ENCODE measurements around the gene KDM8.

The KDM8 gene

DNA sequence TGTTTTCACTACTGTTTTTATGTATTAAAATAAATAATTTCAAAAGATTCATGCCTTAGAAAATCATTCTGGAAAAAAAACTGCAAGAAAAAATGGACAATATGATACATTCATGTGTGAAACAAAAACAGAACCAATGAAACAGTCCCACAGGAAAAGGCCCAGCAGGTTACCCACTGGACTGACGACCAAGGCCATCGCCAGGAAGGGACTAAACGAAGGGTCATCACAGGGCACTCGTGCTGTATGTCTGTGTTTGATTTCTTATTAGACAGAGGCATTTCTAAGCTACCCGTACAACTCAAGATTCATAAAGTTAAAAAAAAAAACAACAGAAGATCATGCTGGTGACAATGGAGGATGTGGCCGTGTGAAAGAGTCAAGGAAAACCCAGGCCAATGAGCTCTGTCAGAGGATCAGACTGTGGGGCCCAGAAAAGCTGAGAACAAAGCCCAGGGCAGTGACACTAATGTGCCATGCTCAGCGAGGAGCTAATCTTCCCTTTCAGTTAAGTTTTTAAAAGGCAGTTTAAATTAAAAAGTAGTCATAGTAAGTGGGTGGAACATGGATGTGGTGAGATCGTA lies 33.4 kb downstream of the KDM8 start:
- Histone ChIP-seq H4K91ac (ENCODE audit: low read depth, low read length, poor library complexity) (no peak overlapping the region), H2BK12ac (ENCODE audit: low read length) (no peak overlapping the region), H3K9me3 (replicated peaks in 1 of 2; ENCODE audit: control insufficient read depth in 2 of 2, insufficient read depth in 1 of 2, low read depth in 1 of 2, low read length in 2 of 2) (no peaks in the 10 kb centered on the region), H3K18ac (ENCODE audit: low read length) (peak overlapping the region; percentile 76), H3K14ac (ENCODE audit: low read length) (no peak overlapping the region), H3K4me3 (ENCODE audit: low read length in 2 of 2) (no peak overlapping the region), H3K4me2 (ENCODE audit: insufficient read depth, low read length, poor library complexity, severe bottlenecking) (no peak overlapping the region), H4K8ac (ENCODE audit: low read depth, low read length) (no peak overlapping the region), H2BK120ac (ENCODE audit: low read depth, low read length) (no peak overlapping the region), H2BK15ac (ENCODE audit: low read length) (no peak overlapping the region), H3K23ac (ENCODE audit: low read depth, low read length, poor library complexity) (no peak overlapping the region), H3K27ac (replicated peaks; ENCODE audit: low read length) (no peak overlapping the region), H2BK5ac (ENCODE audit: low read length) (no peak overlapping the region), H3K9ac (ENCODE audit: low read depth, low read length, poor library complexity) (no peak overlapping the region), H3K27me3 (ENCODE audit: control insufficient read depth in 3 of 3, insufficient read depth in 3 of 3, low read depth in 1 of 3, low read length in 3 of 3) (no peaks in the 10 kb centered on the region), H3K4me1 (ENCODE audit: control insufficient read depth in 2 of 2, insufficient read depth in 1 of 2, low read depth in 1 of 2, low read length in 2 of 2) (peaks cover 12 to 18% of the 10 kb centered on the region in 2 donors), H2AFZ (ENCODE audit: low read length) (peak overlapping the region; percentile 57), H2AK5ac (ENCODE audit: low read depth, low read length) (no peak overlapping the region), H3K79me1 (ENCODE audit: low read depth, low read length) (no peaks in the 10 kb centered on the region), H3K4ac (ENCODE audit: low read length) (no peak overlapping the region), H3K36me3 (replicated peaks in 1 of 2; ENCODE audit: control insufficient read depth in 2 of 2, insufficient read depth in 2 of 2, low read length in 2 of 2) (peaks cover 3 to 41% of the 10 kb centered on the region in 2 donors)
- no peak for DNase-seq (ENCODE audit: low spot score)
- no CpG with 5 or more reads among the region's 8 CpGs for WGBS, 2 donors (ENCODE audit: extremely low coverage in 2 of 2, insufficient read length in 2 of 2, insufficient replicate concordance in 1 of 2)

DNA sequence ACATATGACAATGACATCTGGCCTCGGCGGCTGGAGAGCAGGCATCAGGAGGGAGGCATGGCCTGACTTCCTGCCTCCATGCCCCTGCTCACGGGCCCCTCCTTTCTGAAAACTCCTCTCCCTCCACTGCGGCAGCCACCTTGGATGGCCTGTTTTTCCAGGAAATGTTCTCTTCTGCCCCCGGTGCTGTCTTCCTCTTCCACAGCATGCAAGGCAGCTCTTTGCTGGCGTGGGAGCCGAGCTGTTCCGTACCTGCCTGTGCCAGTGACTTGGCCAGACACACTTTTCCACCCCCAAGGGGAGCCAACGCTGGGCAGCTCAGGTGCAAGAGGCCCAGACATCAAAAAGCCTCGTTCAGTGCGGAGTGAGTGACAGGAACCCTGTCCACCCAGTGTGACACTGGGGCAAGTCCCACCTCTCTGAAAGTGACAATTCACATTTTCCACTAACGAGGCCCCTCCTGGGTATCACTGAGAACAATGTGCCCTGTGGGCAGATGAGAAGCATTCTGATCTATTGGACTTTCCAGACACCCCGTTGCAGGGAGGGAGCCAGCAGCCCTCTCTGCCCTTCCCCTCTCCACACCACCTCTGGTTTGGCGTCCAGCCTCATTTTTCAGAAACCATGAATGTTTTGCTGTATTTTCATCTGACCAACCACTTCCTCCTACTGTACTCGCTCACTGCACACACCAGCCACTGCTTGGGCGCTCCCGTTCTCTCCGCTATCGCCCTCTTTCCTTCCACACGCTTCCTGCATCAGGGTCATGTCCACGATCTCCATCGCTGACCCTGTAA lies 34.1 kb downstream of the KDM8 start:
- H3K27ac ChIP-seq (replicated peaks; ENCODE audit: low read length) = peak overlapping the region; percentile 23
- peak overlapping the region; percentile 5 for H2AK5ac ChIP-seq (ENCODE audit: low read depth, low read length)
- WGBS, 2 donors (ENCODE audit: extremely low coverage in 2 of 2, insufficient read length in 2 of 2, insufficient replicate concordance in 1 of 2) = no CpG with 5 or more reads among the region's 22 CpGs
- H3K4me3 ChIP-seq (ENCODE audit: low read length in 2 of 2) = no peak overlapping the region
- H3K27me3 ChIP-seq (ENCODE audit: control insufficient read depth in 3 of 3, insufficient read depth in 3 of 3, low read depth in 1 of 3, low read length in 3 of 3) = no peaks in the 10 kb centered on the region
- no peak for DNase-seq (ENCODE audit: low spot score)
- no peak overlapping the region for H2BK120ac ChIP-seq (ENCODE audit: low read depth, low read length)
- H2BK5ac ChIP-seq (ENCODE audit: low read length) = no peak overlapping the region
- H3K14ac ChIP-seq (ENCODE audit: low read length) = peak overlapping the region; percentile 39
- H4K8ac ChIP-seq (ENCODE audit: low read depth, low read length) = no peak overlapping the region
- peaks cover 12 to 18% of the 10 kb centered on the region in 2 donors for H3K4me1 ChIP-seq (ENCODE audit: control insufficient read depth in 2 of 2, insufficient read depth in 1 of 2, low read depth in 1 of 2, low read length in 2 of 2)
- H3K4me2 ChIP-seq (ENCODE audit: insufficient read depth, low read length, poor library complexity, severe bottlenecking) = no peak overlapping the region
- no peak overlapping the region for H4K91ac ChIP-seq (ENCODE audit: low read depth, low read length, poor library complexity)
- no peak overlapping the region for H2BK12ac ChIP-seq (ENCODE audit: low read length)
- no peak overlapping the region for H3K23ac ChIP-seq (ENCODE audit: low read depth, low read length, poor library complexity)
- no peak overlapping the region for H3K4ac ChIP-seq (ENCODE audit: low read length)
- H3K9me3 ChIP-seq (replicated peaks in 1 of 2; ENCODE audit: control insufficient read depth in 2 of 2, insufficient read depth in 1 of 2, low read depth in 1 of 2, low read length in 2 of 2) = no peaks in the 10 kb centered on the region
- H3K9ac ChIP-seq (ENCODE audit: low read depth, low read length, poor library complexity) = peak overlapping the region; percentile 54
- H2AFZ ChIP-seq (ENCODE audit: low read length) = peak overlapping the region; percentile 57
- H3K18ac ChIP-seq (ENCODE audit: low read length) = peak overlapping the region; percentile 76
- H3K36me3 ChIP-seq (replicated peaks in 1 of 2; ENCODE audit: control insufficient read depth in 2 of 2, insufficient read depth in 2 of 2, low read length in 2 of 2) = peaks cover 2 to 35% of the 10 kb centered on the region in 2 donors
- H2BK15ac ChIP-seq (ENCODE audit: low read length) = peak overlapping the region; percentile 65
- H3K79me1 ChIP-seq (ENCODE audit: low read depth, low read length) = no peaks in the 10 kb centered on the region

- Histone ChIP-seq H3K9me3 (replicated peaks in 1 of 2; ENCODE audit: control insufficient read depth in 2 of 2, insufficient read depth in 1 of 2, low read depth in 1 of 2, low read length in 2 of 2) (no peaks in the 10 kb centered on the region), H2BK12ac (ENCODE audit: low read length) (no peak overlapping the region), H2BK5ac (ENCODE audit: low read length) (no peak overlapping the region), H3K23ac (ENCODE audit: low read depth, low read length, poor library complexity) (peak overlapping the region; percentile 59), H3K79me1 (ENCODE audit: low read depth, low read length) (no peaks in the 10 kb centered on the region), H2AK5ac (ENCODE audit: low read depth, low read length) (peak overlapping the region; percentile 29), H4K91ac (ENCODE audit: low read depth, low read length, poor library complexity) (no peak overlapping the region), H3K27me3 (ENCODE audit: control insufficient read depth in 3 of 3, insufficient read depth in 3 of 3, low read depth in 1 of 3, low read length in 3 of 3) (no peaks in the 10 kb centered on the region), H3K4me1 (ENCODE audit: control insufficient read depth in 2 of 2, insufficient read depth in 1 of 2, low read depth in 1 of 2, low read length in 2 of 2) (peaks cover 17 to 23% of the 10 kb centered on the region in 2 donors), H2BK120ac (ENCODE audit: low read depth, low read length) (no peak overlapping the region), H2BK15ac (ENCODE audit: low read length) (peak overlapping the region; percentile 65), H3K18ac (ENCODE audit: low read length) (peak overlapping the region; percentile 77), H3K4me2 (ENCODE audit: insufficient read depth, low read length, poor library complexity, severe bottlenecking) (no peak overlapping the region), H4K8ac (ENCODE audit: low read depth, low read length) (no peak overlapping the region), H3K27ac (replicated peaks; ENCODE audit: low read length) (no peak overlapping the region), H3K4me3 (ENCODE audit: low read length in 2 of 2) (no peak overlapping the region), H3K36me3 (replicated peaks in 1 of 2; ENCODE audit: control insufficient read depth in 2 of 2, insufficient read depth in 2 of 2, low read length in 2 of 2) (peaks cover 0 to 28% of the 10 kb centered on the region in 2 donors), H3K9ac (ENCODE audit: low read depth, low read length, poor library complexity) (no peak overlapping the region), H3K4ac (ENCODE audit: low read length) (no peak overlapping the region), H3K14ac (ENCODE audit: low read length) (no peak overlapping the region), H2AFZ (ENCODE audit: low read length) (no peak overlapping the region)
- WGBS, 2 donors (ENCODE audit: extremely low coverage in 2 of 2, insufficient read length in 2 of 2, insufficient replicate concordance in 1 of 2) = no CpG with 5 or more reads among the region's 16 CpGs
- DNase-seq (ENCODE audit: low spot score) = no peak
Measured at GRCh38 chr16:27238016-27238587, 34.8 kb downstream of the KDM8 start.

GRCh38 chr16:27238591-27238990 lies 35.3 kb downstream of the KDM8 start:
- Histone ChIP-seq H2BK120ac (ENCODE audit: low read depth, low read length) (no peak overlapping the region), H2AK5ac (ENCODE audit: low read depth, low read length) (no peak overlapping the region)
- WGBS, 2 donors (ENCODE audit: extremely low coverage in 2 of 2, insufficient read length in 2 of 2, insufficient replicate concordance in 1 of 2) = no CpG with 5 or more reads among the region's 2 CpGs

More at GRCh38 chr16:27238591-27238990, 35.3 kb downstream of the KDM8 start:
- no peak overlapping the region for H3K4me2 ChIP-seq (ENCODE audit: insufficient read depth, low read length, poor library complexity, severe bottlenecking)
- H3K23ac ChIP-seq (ENCODE audit: low read depth, low read length, poor library complexity) = no peak overlapping the region
- H3K4me1 ChIP-seq (ENCODE audit: control insufficient read depth in 2 of 2, insufficient read depth in 1 of 2, low read depth in 1 of 2, low read length in 2 of 2) = peaks cover 22 to 26% of the 10 kb centered on the region in 2 donors
- H3K36me3 ChIP-seq (replicated peaks in 1 of 2; ENCODE audit: control insufficient read depth in 2 of 2, insufficient read depth in 2 of 2, low read length in 2 of 2) = peaks cover 0 to 23% of the 10 kb centered on the region in 2 donors
- H3K79me1 ChIP-seq (ENCODE audit: low read depth, low read length) = no peaks in the 10 kb centered on the region
- no peak overlapping the region for H3K18ac ChIP-seq (ENCODE audit: low read length)
- DNase-seq (ENCODE audit: low spot score) = no peak
- no peak overlapping the region for H2BK12ac ChIP-seq (ENCODE audit: low read length)
- no peak overlapping the region for H3K4me3 ChIP-seq (ENCODE audit: low read length in 2 of 2)
- H2AFZ ChIP-seq (ENCODE audit: low read length) = no peak overlapping the region
- H4K8ac ChIP-seq (ENCODE audit: low read depth, low read length) = no peak overlapping the region
- no peak overlapping the region for H3K4ac ChIP-seq (ENCODE audit: low read length)
- H2BK5ac ChIP-seq (ENCODE audit: low read length) = no peak overlapping the region
- no peak overlapping the region for H4K91ac ChIP-seq (ENCODE audit: low read depth, low read length, poor library complexity)
- no peaks in the 10 kb centered on the region for H3K27me3 ChIP-seq (ENCODE audit: control insufficient read depth in 3 of 3, insufficient read depth in 3 of 3, low read depth in 1 of 3, low read length in 3 of 3)
- H3K9ac ChIP-seq (ENCODE audit: low read depth, low read length, poor library complexity) = no peak overlapping the region
- no peaks in the 10 kb centered on the region for H3K9me3 ChIP-seq (replicated peaks in 1 of 2; ENCODE audit: control insufficient read depth in 2 of 2, insufficient read depth in 1 of 2, low read depth in 1 of 2, low read length in 2 of 2)
- no peak overlapping the region for H3K14ac ChIP-seq (ENCODE audit: low read length)
- no peak overlapping the region for H3K27ac ChIP-seq (replicated peaks; ENCODE audit: low read length)
- H2BK15ac ChIP-seq (ENCODE audit: low read length) = no peak overlapping the region
